Measurements from ENCODE around the gene LPCAT1.

Gene LPCAT1

DNA sequence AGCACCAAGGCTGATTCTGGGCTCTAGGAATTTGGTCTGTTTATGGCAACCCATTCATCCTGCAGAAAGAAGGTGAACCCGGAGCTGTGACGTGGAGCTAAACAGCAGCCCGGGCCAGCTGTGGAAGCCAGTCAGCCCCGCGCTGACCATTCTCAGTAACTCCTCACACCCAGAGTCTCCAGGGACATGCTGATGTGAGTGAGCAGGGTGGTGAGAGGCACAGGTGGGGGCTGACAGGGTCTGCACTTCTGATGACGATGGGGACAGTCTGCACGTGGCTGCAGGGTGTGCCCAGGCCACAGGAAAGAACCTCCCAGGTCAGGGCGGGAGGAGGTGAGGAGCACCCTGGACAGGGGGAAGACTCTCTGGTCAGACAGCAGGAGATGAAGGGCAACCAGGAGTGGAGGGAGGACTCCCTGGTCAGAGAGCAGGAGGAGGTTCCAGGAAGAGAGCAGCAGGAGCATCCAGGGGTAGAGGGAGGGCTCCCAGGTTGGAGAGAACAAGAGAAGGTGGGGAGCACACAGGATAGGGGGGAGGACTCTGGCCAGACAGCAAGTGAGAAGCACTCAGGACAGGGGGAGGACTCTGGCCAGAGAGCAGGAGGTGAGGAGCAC, 52.4 kb downstream of the LPCAT1 start:
- Histone ChIP-seq H3K9me3 (ENCODE audit: low read depth, low read length) (no peaks in the 10 kb centered on the region), H3K4me3 (no peak overlapping the region), H3K27ac (no peak overlapping the region), H3K36me3 (ENCODE audit: insufficient read depth, low read length) (no peaks in the 10 kb centered on the region; the same call in 1 of the 2 replicates), H3K9ac (ENCODE audit: insufficient read length) (no peak overlapping the region)
- DNase-seq (ENCODE audit: low read depth, low spot score), result no peak
- TF ChIP-seq FOXP2 (optimal IDR thresholded peaks at IDR 0.05; ENCODE audit: control extremely low read depth, extremely low read length, insufficient read depth), result no peak
- TF ChIP-seq EZH2 (IDR thresholded peaks at IDR 0.05), result no peak
- no peak for TF ChIP-seq POLR2AphosphoS5 (IDR thresholded peaks at IDR 0.05; ENCODE audit: borderline replicate concordance, low read depth, low read length)

DNA sequence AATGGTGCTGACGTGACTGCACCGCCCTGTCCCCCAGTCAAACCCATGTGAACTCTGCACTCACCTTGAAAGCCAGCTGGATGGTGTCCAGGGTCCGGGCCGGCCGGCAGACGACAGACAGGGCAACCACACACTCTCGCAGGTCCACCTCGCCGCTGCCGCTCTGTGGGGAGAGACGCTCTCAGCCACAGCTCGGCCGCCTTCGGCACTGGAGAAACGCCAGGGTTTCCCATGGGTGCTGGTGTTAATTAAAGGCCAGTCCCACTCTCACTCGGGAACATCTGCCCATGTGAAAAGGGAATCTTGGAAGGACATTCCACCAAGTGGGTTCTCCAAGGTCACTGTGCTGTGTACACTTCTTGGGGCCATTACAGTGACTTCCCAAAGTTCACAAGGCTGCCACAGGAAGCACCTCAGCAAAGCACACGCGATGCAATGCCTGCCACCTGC, 53.0 kb downstream of the LPCAT1 start:
- TF ChIP-seq EZH2 (IDR thresholded peaks at IDR 0.05) (no peak), POLR2AphosphoS5 (IDR thresholded peaks at IDR 0.05; ENCODE audit: borderline replicate concordance, low read depth, low read length) (no peak), FOXP2 (optimal IDR thresholded peaks at IDR 0.05; ENCODE audit: control extremely low read depth, extremely low read length, insufficient read depth) (no peak)
- H3K36me3 ChIP-seq (ENCODE audit: insufficient read depth, low read length), result no peaks in the 10 kb centered on the region; the same call in 1 of the 2 replicates
- DNase-seq (ENCODE audit: low read depth, low spot score), result no peak
- no peak overlapping the region for H3K4me3 ChIP-seq
- no peak overlapping the region for H3K9ac ChIP-seq (ENCODE audit: insufficient read length)
- no peaks in the 10 kb centered on the region for H3K9me3 ChIP-seq (ENCODE audit: low read depth, low read length)
- H3K27ac ChIP-seq, result no peak overlapping the region

DNA sequence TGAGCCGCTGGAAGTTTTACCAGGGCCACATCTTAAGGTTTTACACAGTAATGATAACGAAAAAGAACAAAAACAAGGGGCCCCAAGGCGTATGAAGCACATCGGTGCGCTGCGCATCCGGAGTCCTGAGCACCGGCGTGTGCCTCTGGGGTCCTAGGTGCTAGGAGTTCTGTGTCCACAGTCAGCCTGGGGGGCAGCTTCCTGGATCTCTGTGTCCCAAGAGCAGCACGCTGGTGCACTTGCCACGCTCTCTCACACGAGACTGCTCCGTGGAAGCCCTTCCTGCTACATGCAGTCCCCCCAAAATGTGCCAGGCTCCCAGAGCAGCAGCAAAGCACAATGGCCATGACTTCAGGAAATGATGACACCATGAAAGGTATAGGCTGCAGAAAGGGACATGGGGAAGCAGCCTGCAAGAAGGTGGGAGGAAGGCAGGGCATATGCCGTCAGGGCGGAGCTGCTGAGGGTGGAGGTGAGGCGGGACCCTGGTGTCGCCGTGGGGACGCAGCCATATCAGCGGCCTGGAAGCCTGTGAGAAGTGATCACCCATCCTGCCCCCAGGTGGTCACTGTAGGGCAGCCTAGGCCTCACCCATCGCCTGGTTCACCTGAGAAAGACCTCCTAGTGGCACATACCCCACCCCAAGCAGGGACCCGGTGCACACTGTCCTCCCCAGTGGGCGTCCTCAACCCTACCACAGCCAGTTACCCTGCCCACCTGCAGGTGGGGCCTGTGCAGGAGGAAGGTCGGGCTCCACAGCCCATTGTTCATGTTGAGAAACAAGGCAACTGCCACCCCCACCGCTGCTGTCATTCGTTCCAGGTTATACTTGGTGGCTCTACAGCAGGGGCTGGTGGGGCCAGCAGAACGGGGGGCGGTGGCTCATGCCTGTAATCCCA, 54.9 kb downstream of the LPCAT1 start:
- TF ChIP-seq FOXP2 (optimal IDR thresholded peaks at IDR 0.05; ENCODE audit: control extremely low read depth, extremely low read length, insufficient read depth), result no peak
- TF ChIP-seq POLR2AphosphoS5 (IDR thresholded peaks at IDR 0.05; ENCODE audit: borderline replicate concordance, low read depth, low read length), result no peak
- no peak for TF ChIP-seq EZH2 (IDR thresholded peaks at IDR 0.05)
- Histone ChIP-seq H3K27ac (no peak overlapping the region), H3K36me3 (ENCODE audit: insufficient read depth, low read length) (peaks cover 2% of the 10 kb centered on the region; the same call in 1 of the 2 replicates), H3K9me3 (ENCODE audit: low read depth, low read length) (no peaks in the 10 kb centered on the region), H3K9ac (ENCODE audit: insufficient read length) (no peak overlapping the region), H3K4me3 (no peak overlapping the region)
- DNase-seq (ENCODE audit: low read depth, low spot score), result no peak

DNA sequence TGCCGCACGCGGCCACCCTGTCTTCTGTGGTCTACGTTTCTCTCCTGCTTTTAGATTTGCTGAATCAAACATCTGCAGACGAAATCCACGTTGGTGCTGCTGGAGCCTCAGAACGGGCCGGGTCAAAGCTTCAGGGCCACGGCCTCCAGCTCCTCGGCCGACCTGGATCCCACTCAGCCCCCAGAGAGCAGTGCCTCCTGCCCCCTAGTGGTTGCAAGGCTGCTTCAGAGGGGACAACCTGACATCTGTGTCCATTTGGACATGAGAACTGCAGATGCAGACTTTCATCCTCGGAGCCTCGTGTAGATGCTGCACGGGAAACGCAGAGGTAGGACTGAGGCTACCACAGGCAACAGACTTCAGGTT, 55.5 kb downstream of the LPCAT1 start:
- no peak for DNase-seq (ENCODE audit: low read depth, low spot score)
- Histone ChIP-seq H3K9me3 (ENCODE audit: low read depth, low read length) (no peaks in the 10 kb centered on the region), H3K4me3 (no peak overlapping the region), H3K9ac (ENCODE audit: insufficient read length) (no peak overlapping the region), H3K36me3 (ENCODE audit: insufficient read depth, low read length) (peaks cover 7% of the 10 kb centered on the region; the same call in 1 of the 2 replicates), H3K27ac (no peak overlapping the region)
- TF ChIP-seq EZH2 (IDR thresholded peaks at IDR 0.05), result no peak
- TF ChIP-seq FOXP2 (optimal IDR thresholded peaks at IDR 0.05; ENCODE audit: control extremely low read depth, extremely low read length, insufficient read depth), result no peak
- TF ChIP-seq POLR2AphosphoS5 (IDR thresholded peaks at IDR 0.05; ENCODE audit: borderline replicate concordance, low read depth, low read length), result no peak

DNA sequence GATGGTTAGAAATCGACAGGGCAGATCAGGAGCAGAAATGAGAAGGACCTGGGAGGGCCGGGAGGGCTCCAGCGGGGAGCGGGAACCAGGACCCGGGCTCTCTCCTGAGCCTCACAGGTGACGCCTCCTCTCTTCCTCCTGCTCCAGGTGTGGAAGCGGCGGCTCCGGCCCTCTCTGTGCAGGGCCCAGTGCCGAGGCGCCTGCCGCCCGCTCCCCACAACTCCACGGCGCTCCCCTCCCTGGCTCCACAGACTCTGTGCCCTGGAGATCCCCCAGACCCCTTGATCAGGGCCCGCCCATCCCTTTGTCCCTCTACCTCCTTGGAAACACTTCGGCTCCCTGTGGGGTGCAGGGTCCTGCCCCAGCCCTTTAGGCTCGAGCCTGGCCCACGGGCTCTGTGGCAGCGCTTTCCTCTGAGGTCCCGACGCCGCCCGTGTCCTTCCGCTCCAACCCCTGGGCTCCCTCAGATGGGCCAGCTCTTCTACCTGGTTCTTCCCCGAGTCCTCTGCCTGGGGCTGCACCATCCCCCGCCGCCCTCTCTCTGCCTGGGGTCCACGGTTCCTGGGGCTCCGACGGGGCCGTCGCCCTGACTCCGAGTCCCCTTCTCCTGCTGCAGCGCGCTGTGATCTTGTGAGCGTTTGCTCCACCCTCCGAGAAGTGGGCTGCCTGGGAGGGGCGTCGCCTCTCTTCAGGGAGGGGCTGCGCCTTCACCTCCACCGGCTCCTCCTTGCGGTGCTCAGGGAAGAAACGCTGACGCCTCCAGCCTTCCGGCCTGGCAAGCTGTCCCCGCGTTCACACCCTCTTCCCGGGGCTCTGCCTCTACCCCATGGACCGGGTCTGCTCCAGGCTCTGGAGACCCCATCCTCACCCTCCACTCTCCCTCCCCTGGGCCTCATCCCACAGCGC, 56.2 kb downstream of the LPCAT1 start:
- no peak for DNase-seq (ENCODE audit: low read depth, low spot score)
- Histone ChIP-seq H3K27ac (no peak overlapping the region), H3K9ac (ENCODE audit: insufficient read length) (no peak overlapping the region), H3K9me3 (ENCODE audit: low read depth, low read length) (no peaks in the 10 kb centered on the region), H3K4me3 (no peak overlapping the region), H3K36me3 (ENCODE audit: insufficient read depth, low read length) (peaks cover 8% of the 10 kb centered on the region; the same call in 1 of the 2 replicates)
- TF ChIP-seq EZH2 (IDR thresholded peaks at IDR 0.05), result no peak
- no peak for TF ChIP-seq POLR2AphosphoS5 (IDR thresholded peaks at IDR 0.05; ENCODE audit: borderline replicate concordance, low read depth, low read length)
- TF ChIP-seq FOXP2 (optimal IDR thresholded peaks at IDR 0.05; ENCODE audit: control extremely low read depth, extremely low read length, insufficient read depth), result no peak

DNA sequence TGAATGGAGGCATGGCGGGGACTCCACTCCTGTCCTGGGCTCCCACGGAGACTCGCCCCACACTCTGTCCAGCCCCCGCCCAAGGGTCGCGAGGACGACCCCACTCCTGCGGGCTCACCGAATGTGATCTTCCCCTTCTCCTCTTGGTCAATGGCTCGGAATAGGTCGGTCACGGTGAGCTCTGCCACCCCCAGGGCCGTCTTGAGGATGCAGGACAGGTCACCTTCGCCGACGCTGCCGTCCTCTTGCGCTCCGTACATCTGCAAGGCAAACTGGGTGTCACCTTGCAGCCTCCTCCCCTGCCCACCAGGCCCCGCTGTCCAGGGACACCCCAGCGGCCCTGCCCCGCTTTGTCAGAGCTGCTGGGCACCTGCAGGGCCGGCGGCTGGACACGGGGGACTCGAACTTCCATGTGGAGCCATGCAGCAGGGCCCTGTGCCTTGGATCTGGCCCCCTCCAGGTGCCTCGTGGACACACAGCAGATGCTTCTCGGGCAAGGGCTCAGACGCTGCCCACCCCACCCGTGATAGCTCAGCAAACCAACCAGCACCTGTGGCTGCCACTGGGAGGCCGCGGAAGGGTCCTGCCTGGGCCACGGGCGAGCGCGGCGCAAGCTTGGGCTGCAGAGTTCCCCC, 57.0 kb downstream of the LPCAT1 start:
- peaks cover 17% of the 10 kb centered on the region; the same call in 1 of the 2 replicates for H3K36me3 ChIP-seq (ENCODE audit: insufficient read depth, low read length)
- TF ChIP-seq EZH2 (IDR thresholded peaks at IDR 0.05) (no peak), POLR2AphosphoS5 (IDR thresholded peaks at IDR 0.05; ENCODE audit: borderline replicate concordance, low read depth, low read length) (no peak), FOXP2 (optimal IDR thresholded peaks at IDR 0.05; ENCODE audit: control extremely low read depth, extremely low read length, insufficient read depth) (no peak)
- no peak overlapping the region for H3K9ac ChIP-seq (ENCODE audit: insufficient read length)
- DNase-seq (ENCODE audit: low read depth, low spot score), result no peak
- H3K9me3 ChIP-seq (ENCODE audit: low read depth, low read length), result no peaks in the 10 kb centered on the region
- H3K4me3 ChIP-seq, result no peak overlapping the region
- H3K27ac ChIP-seq, result no peak overlapping the region

DNA sequence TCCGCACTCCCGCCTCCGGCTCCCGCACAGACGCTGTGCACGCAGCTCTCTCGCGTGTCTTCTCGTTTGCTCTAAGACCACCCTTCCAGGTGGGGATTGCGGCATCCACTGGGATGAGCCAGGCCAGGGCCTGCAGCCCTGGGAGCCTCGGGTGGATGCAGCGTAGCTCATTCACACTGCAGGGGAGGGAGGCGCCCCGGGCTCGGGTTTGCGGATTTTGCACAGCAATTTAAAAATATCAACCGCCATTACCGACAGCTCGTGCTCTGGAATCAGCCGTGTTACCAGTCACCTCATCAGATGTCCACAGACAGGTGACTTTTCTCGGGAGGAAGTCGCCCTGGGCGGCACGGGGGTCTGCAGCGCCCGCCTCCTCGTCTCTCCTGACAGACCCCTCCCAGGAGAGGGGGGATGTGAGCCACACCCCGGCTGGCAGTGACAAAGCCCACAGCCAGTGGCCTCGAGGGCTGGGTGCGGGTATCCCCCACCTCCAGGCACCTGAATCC, 57.7 kb downstream of the LPCAT1 start:
- Histone ChIP-seq H3K4me3 (no peak overlapping the region), H3K36me3 (ENCODE audit: insufficient read depth, low read length) (peaks cover 18% of the 10 kb centered on the region; the same call in 1 of the 2 replicates), H3K9ac (ENCODE audit: insufficient read length) (no peak overlapping the region), H3K27ac (no peak overlapping the region), H3K9me3 (ENCODE audit: low read depth, low read length) (no peaks in the 10 kb centered on the region)
- TF ChIP-seq POLR2AphosphoS5 (IDR thresholded peaks at IDR 0.05; ENCODE audit: borderline replicate concordance, low read depth, low read length) (no peak), FOXP2 (optimal IDR thresholded peaks at IDR 0.05; ENCODE audit: control extremely low read depth, extremely low read length, insufficient read depth) (no peak), EZH2 (IDR thresholded peaks at IDR 0.05) (no peak)
- DNase-seq (ENCODE audit: low read depth, low spot score), result no peak

Data from SK-N-MC (cell line).